Vagina (tissue), 2 donors: ENCODE results near the gene GLP2R. TPM values are rescaled to one million over a fixed set of nuclear protein-coding genes. Genes with fewer than 3 reads are reported as not detected.

Source experiments
- DNase-seq, 2 donors: peaks; one replicate each; pipeline ENCODE4 v3.0.0-alpha.2; 2017; ENCODE audit errors: extremely low spot score in 2 of 2
- H3K27ac ChIP-seq: fragments of 200-600 bp; sonication (generic); one replicate; pipeline ENCODE4 v1.5.1; 2019
- H3K27me3 ChIP-seq: fragments of 200-600 bp; sonication (generic); one replicate; pipeline ENCODE4 v1.5.1; 2019
- H3K36me3 ChIP-seq, 2 donors: fragments of 200-600 bp; sonication (generic); one replicate each; pipeline ENCODE4 v1.5.1; 2017 to 2019
- H3K4me1 ChIP-seq: fragments of 200-600 bp; sonication (generic); one replicate; pipeline ENCODE4 v1.5.1; 2019
- H3K4me3 ChIP-seq, 2 donors: fragments of 200-600 bp; sonication (generic); 1 replicate in 1 of 2; 2 replicates in 1 of 2; pipeline ENCODE4 v1.5.1; 2016 to 2019
- H3K9me3 ChIP-seq: fragments of 200-600 bp; sonication (generic); one replicate; pipeline ENCODE4 v1.5.1; 2019
- CTCF ChIP-seq, 3 experiments: fragments of 450-650 bp in 2 of 3; fragments of 200-600 bp in 1 of 3; sonication (generic) in 1 of 3; IDR thresholded peaks; one replicate each; pipeline ENCODE4 v1.5.1; 2017 to 2019; ENCODE audit warnings: antibody characterized with exemption in 3 of 3, mild to moderate bottlenecking in 2 of 3, moderate library complexity in 2 of 3
- POLR2A ChIP-seq, 2 donors: fragments of 450-650 bp; IDR thresholded peaks; one replicate each; pipeline ENCODE4 v1.6.1; 2017; ENCODE audit warnings: antibody characterized with exemption in 2 of 2, mild to moderate bottlenecking in 2 of 2, moderate library complexity in 2 of 2
- POLR2AphosphoS5 ChIP-seq, 2 donors: sonication (generic); formaldehyde crosslinking; IDR thresholded peaks; one replicate each; pipeline ENCODE4 v1.9.0; 2017; ENCODE audit warnings: antibody characterized with exemption in 2 of 2, mild to moderate bottlenecking in 2 of 2, low read depth in 1 of 2; ENCODE audit not compliant: insufficient read depth in 1 of 2
- intact Hi-C: fragments of 100-400 bp; cut with DNase I; formaldehyde crosslinking; loops from one replicate; pipeline ENCODE4 v1.15.1; 2023
- total RNA-seq: library from RNA; depleted of rRNA; stranded (reverse); fragments of >200 nt; gene quantifications from one replicate; pipeline ENCODE4 v1.2.3, GENCODE V29; 2016

GLP2R gene
- total RNA-seq, 1 donor from 2014 or later = 2.9 TPM

- intact Hi-C loops = no loop called here
- no peak for TF ChIP-seq POLR2A (IDR thresholded peaks at IDR 0.05)
- TF ChIP-seq POLR2AphosphoS5 (IDR thresholded peaks at IDR 0.05; ENCODE audit: insufficient read depth in 1 of 2, low read depth in 1 of 2) = peak; percentile 28 to 45
- TF ChIP-seq CTCF (IDR thresholded peaks at IDR 0.05) = no peak
- H3K36me3 ChIP-seq = no peaks in the 10 kb centered on the region
- H3K27ac ChIP-seq = peak overlapping the region; percentile 85
- no peak overlapping the region for H3K4me3 ChIP-seq
- H3K4me1 ChIP-seq = peaks cover 38% of the 10 kb centered on the region
- no peaks in the 10 kb centered on the region for H3K9me3 ChIP-seq
- DNase-seq = peak; percentile 31 to 92
- H3K27me3 ChIP-seq = no peaks in the 10 kb centered on the region
These were observed 12.1 kb downstream of the GLP2R start for GRCh38 chr17:9837551-9838471.

- DNase-seq = peak; percentile 79
- Histone ChIP-seq H3K36me3 (no peaks in the 10 kb centered on the region), H3K4me1 (peaks cover 48% of the 10 kb centered on the region), H3K27me3 (no peaks in the 10 kb centered on the region), H3K9me3 (no peaks in the 10 kb centered on the region), H3K4me3 (no peak overlapping the region), H3K27ac (peak overlapping the region; percentile 85)
- no peak for TF ChIP-seq POLR2AphosphoS5 (IDR thresholded peaks at IDR 0.05; ENCODE audit: insufficient read depth in 1 of 2, low read depth in 1 of 2)
- intact Hi-C loops = no loop called here
These were observed 13.7 kb downstream of the GLP2R start for GRCh38 chr17:9839433-9839832.

DNA sequence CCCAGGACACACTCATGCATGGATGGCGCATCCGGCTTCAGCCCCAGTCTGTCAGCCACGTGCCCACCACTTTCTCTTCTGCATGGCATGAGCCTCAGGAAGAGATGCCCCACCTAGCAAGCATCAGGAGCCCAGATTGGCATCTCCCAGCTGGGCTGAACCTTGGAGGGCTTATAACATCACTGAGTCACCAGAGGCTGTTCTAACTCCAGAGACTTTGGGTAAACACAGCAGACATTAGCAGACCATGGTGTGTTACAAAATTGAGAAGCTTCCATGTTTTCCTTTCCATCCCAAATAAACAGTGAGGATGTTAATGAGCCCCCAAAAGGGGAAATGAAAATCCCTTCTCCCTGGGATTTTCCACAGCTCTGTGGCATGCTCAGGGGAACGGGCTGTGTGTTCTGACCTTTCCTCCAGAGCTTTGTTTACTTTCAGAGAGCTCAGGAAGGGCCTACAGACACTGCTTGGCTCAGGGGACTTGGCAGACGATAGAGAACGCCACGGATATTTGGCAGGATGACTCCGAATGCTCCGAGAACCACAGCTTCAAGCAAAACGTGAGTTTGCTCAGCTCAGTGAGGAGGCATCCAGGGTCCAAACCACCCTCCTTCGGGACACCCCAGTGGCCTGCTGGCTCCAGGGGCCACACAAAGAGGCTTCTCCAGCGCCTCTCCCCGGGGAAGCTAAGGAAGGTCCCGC, 16.5 kb downstream of the GLP2R start:
- Histone ChIP-seq H3K9me3 (no peaks in the 10 kb centered on the region), H3K27me3 (no peaks in the 10 kb centered on the region), H3K36me3 (no peaks in the 10 kb centered on the region), H3K4me1 (peaks cover 45% of the 10 kb centered on the region), H3K27ac (peak overlapping the region; percentile 85), H3K4me3 (no peak overlapping the region)
- DNase-seq = peak; percentile 93
- intact Hi-C loops = no loop called here
- no peak for TF ChIP-seq POLR2A (IDR thresholded peaks at IDR 0.05)
- TF ChIP-seq CTCF (IDR thresholded peaks at IDR 0.05) = no peak
- TF ChIP-seq POLR2AphosphoS5 (IDR thresholded peaks at IDR 0.05; ENCODE audit: insufficient read depth in 1 of 2, low read depth in 1 of 2) = peak; percentile 17 to 61

GRCh38 chr17:9843152-9844010, 17.7 kb downstream of the GLP2R start:
- H3K36me3 ChIP-seq = no peaks in the 10 kb centered on the region
- no peak overlapping the region for H3K4me3 ChIP-seq
- intact Hi-C loops = no loop called here
- peak; percentile 85 to 91 for DNase-seq
- H3K27me3 ChIP-seq = no peaks in the 10 kb centered on the region
- no peaks in the 10 kb centered on the region for H3K9me3 ChIP-seq
- TF ChIP-seq POLR2AphosphoS5 (IDR thresholded peaks at IDR 0.05; ENCODE audit: insufficient read depth in 1 of 2, low read depth in 1 of 2) (no peak), CTCF (IDR thresholded peaks at IDR 0.05) (no peak), POLR2A (IDR thresholded peaks at IDR 0.05) (no peak)
- H3K27ac ChIP-seq = peak overlapping the region; percentile 85
- H3K4me1 ChIP-seq = peaks cover 39% of the 10 kb centered on the region

DNA sequence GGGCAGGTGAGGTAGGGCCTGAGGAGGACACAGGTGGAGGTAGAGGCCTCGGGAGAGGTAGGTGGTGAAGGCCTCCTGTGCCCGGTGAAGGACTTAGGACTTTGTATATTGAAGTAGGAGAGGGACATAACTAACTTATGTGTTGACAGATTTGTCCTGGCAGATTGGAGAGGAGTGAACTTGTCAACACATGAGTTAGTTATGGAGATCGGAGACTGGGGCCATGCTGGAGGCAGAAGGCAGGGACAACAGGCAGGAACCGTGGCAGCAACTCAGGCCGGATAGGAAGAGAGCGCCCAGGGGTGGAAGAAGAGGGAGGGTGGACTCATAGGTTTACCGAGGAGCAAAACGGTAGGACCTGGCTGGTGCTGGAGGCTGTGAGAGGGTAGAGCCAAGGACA, 18.4 kb downstream of the GLP2R start:
- TF ChIP-seq POLR2A (IDR thresholded peaks at IDR 0.05) (no peak), CTCF (IDR thresholded peaks at IDR 0.05) (no peak), POLR2AphosphoS5 (IDR thresholded peaks at IDR 0.05; ENCODE audit: insufficient read depth in 1 of 2, low read depth in 1 of 2) (no peak)
- H3K27ac ChIP-seq = peak overlapping the region; percentile 85
- no peak overlapping the region for H3K4me3 ChIP-seq
- no peaks in the 10 kb centered on the region for H3K27me3 ChIP-seq
- no peaks in the 10 kb centered on the region for H3K9me3 ChIP-seq
- peaks cover 31% of the 10 kb centered on the region for H3K4me1 ChIP-seq
- peak; percentile 61 to 84 for DNase-seq
- H3K36me3 ChIP-seq = no peaks in the 10 kb centered on the region
- intact Hi-C loops = no loop called here
